SU-DHL-6 (cell line): Measurements from ENCODE around the gene SRCAP.

Source experiments
- EZH2phosphoT487 ChIP-seq: fragments of 200-600 bp; sonication (generic), shearing (Covaris generic); conservative IDR thresholded peaks from 2 replicates; pipeline ENCODE4 v1.6.1; 2018; ENCODE audit warnings: mild to moderate bottlenecking, antibody characterized with exemption, low read length, moderate library complexity, mixed read lengths
- TF ChIP-seq, protein P1 (sequence below): fragments of 200-600 bp; sonication (generic); IDR thresholded peaks from one replicate; pipeline ENCODE4 v1.5.1; 2017; ENCODE audit warnings: antibody characterized with exemption, mild to moderate bottlenecking, low read length, moderate library complexity; ENCODE audit not compliant: insufficient read depth, poor library complexity, severe bottlenecking

DNA sequence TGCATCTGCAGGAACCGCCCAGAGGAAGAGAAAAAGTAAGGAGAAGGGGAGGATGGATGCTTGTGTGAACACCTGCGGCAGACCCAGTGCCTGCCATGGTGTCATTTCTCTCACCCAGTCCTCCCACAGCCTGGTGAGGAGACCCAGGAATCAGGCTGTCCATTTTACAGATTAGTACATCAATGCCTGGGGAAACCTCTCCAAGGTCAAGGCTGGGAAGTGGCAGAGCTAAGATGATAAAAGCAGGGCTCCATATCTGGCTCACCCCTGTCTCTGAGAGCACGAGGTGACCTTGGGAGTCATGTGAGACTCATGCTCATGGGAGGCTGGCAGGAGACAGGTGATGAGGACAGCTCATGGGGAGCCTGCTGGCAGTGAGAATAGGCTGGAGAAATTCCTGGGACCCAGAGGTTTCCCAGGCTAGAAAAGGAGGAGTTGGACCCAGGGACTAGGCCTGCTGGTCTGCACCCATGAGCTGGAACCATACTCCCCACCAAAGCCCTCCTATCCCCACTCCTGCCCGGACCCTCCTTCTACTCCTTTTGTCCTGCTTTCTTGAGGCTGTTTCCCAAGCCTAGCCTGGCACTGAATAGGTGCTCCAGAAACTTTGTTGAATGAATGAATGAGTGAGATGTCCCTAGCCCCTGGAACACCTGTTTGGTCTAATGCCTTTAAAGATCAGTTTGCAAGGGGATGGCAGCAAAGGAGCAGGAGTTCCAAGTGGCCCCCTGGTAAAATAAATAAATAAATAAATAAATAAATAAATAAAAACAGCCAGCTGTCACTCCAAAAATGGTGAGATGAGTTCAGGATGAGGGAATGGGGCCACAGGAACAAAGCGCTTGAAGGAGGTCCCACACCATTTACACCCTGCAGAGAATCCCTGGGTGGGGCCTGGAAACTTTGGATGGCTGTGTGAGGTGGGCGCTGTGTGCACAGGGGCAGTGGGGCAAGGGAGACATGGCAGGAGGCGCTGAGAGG lies 86.4 kb downstream of the SRCAP start:
- TF ChIP-seq, protein P1, sequence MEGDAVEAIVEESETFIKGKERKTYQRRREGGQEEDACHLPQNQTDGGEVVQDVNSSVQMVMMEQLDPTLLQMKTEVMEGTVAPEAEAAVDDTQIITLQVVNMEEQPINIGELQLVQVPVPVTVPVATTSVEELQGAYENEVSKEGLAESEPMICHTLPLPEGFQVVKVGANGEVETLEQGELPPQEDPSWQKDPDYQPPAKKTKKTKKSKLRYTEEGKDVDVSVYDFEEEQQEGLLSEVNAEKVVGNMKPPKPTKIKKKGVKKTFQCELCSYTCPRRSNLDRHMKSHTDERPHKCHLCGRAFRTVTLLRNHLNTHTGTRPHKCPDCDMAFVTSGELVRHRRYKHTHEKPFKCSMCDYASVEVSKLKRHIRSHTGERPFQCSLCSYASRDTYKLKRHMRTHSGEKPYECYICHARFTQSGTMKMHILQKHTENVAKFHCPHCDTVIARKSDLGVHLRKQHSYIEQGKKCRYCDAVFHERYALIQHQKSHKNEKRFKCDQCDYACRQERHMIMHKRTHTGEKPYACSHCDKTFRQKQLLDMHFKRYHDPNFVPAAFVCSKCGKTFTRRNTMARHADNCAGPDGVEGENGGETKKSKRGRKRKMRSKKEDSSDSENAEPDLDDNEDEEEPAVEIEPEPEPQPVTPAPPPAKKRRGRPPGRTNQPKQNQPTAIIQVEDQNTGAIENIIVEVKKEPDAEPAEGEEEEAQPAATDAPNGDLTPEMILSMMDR: no peak
- TF ChIP-seq EZH2phosphoT487: no peak
